Stimulated activated effector memory CD8-positive, alpha-beta T cell treated with anti-CD3 and anti-CD28 coated beads, Interleukin-12 subunit alpha, Interleukin-12 subunit beta, amount 100 ng/mL, for 72 hours (primary cell): ENCODE measurements around the gene TOX4.
"Not testable (repeated sequence)": the region's sequence is repeated elsewhere in the genome, so short reads cannot be mapped to it uniquely, and the experiment has no call there.

Experiments used
- ATAC-seq: fragments of 150-1000 bp; cut with Tn5 transposase; 2 replicates; pipeline ENCODE4 v1.10.0; 2021
- DNase-seq, 2 donors: peaks; one replicate each; pipeline ENCODE4 v3.0.0; 2021 to 2022; ENCODE audit warnings: low spot score in 2 of 2
- H3K27ac Mint-ChIP-seq: one replicate; pipeline ENCODE4 v1.8.0; 2022; ENCODE audit warnings: mild to moderate bottlenecking, mixed read lengths
- H3K36me3 Mint-ChIP-seq: one replicate; pipeline ENCODE4 v1.8.0; 2022; ENCODE audit warnings: mild to moderate bottlenecking, mixed read lengths
- H3K4me1 Mint-ChIP-seq: one replicate; pipeline ENCODE4 v1.8.0; 2022; ENCODE audit warnings: mixed read lengths
- H3K4me3 Mint-ChIP-seq: one replicate; pipeline ENCODE4 v1.8.0; 2022; ENCODE audit warnings: mild to moderate bottlenecking, mixed read lengths
- H3K9me3 Mint-ChIP-seq: one replicate; pipeline ENCODE4 v1.8.0; 2022; ENCODE audit warnings: mixed read lengths

TOX4 gene

GRCh38 chr14:21476925-21477681, at the start of gene TOX4, which contains the start of gene RAB2B:
TSS of gene TOX4 (plus strand) at chr14:21477195. CDS start at chr14:21477279, 84 bp downstream.
TSS of gene RAB2B (minus strand) at chr14:21476959. CDS start at chr14:21476872, 87 bp downstream.
- DNase-seq (peak; percentile 83 to 97), ATAC-seq (peak; percentile 99)
- Mint-ChIP-seq H3K4me3 (peak within 1 kb of the TSS; percentile 95), H3K9me3 (no peaks in the 10 kb centered on the region), H3K4me1 (peaks cover 28% of the 10 kb centered on the region), H3K36me3 (peaks cover 77% of the 10 kb centered on the region), H3K27ac (peak within 1 kb of the TSS; percentile 98)

- H3K9me3 Mint-ChIP-seq = no peaks in the 10 kb centered on the region
- DNase-seq = no peak
- H3K4me1 Mint-ChIP-seq = peaks cover 14% of the 10 kb centered on the region
- ATAC-seq = no peak
- no peak overlapping the region for H3K27ac Mint-ChIP-seq
- peaks cover 88% of the 10 kb centered on the region for H3K36me3 Mint-ChIP-seq
- H3K4me3 Mint-ChIP-seq = no peak overlapping the region
Measured at GRCh38 chr14:21428930-21429329, 48.1 kb upstream of the TOX4 start.

GRCh38 chr14:21431126-21431525, 45.9 kb upstream of the TOX4 start:
- Mint-ChIP-seq H3K9me3 (no peaks in the 10 kb centered on the region), H3K27ac (no peak overlapping the region), H3K4me1 (peaks cover 30% of the 10 kb centered on the region), H3K36me3 (peaks cover 77% of the 10 kb centered on the region), H3K4me3 (no peak overlapping the region)
- ATAC-seq = no peak
- no peak for DNase-seq

GRCh38 chr14:21436567-21437062, 40.4 kb upstream of the TOX4 start:
- peaks cover 23% of the 10 kb centered on the region for H3K36me3 Mint-ChIP-seq
- DNase-seq (no peak), ATAC-seq (no peak)
- peak overlapping the region; percentile 90 for H3K27ac Mint-ChIP-seq
- no peaks in the 10 kb centered on the region for H3K9me3 Mint-ChIP-seq
- H3K4me1 Mint-ChIP-seq = peaks cover 41% of the 10 kb centered on the region
- peak overlapping the region; percentile 82 for H3K4me3 Mint-ChIP-seq

GRCh38 chr14:21437063-21437901, 39.7 kb upstream of the TOX4 start:
- ATAC-seq = peak; percentile 99
- peaks cover 45% of the 10 kb centered on the region for H3K4me1 Mint-ChIP-seq

GRCh38 chr14:21440859-21441258, 36.1 kb upstream of the TOX4 start:
- Mint-ChIP-seq H3K36me3 (peaks cover 26% of the 10 kb centered on the region), H3K4me1 (peaks cover 37% of the 10 kb centered on the region), H3K9me3 (no peaks in the 10 kb centered on the region), H3K4me3 (no peak overlapping the region), H3K27ac (no peak overlapping the region)
- ATAC-seq = no peak
- no peak for DNase-seq

More at GRCh38 chr14:21437063-21437901, 39.7 kb upstream of the TOX4 start:
- H3K36me3 Mint-ChIP-seq = peaks cover 26% of the 10 kb centered on the region
- H3K4me3 Mint-ChIP-seq = peak overlapping the region; percentile 82
- no peaks in the 10 kb centered on the region for H3K9me3 Mint-ChIP-seq
- peak overlapping the region; percentile 90 for H3K27ac Mint-ChIP-seq
- DNase-seq = peak; percentile 98 to 100

- DNase-seq, H3K27ac Mint-ChIP-seq, ATAC-seq, H3K4me3 Mint-ChIP-seq, H3K9me3 Mint-ChIP-seq: not testable (repeated sequence)
- peaks cover 40% of the 10 kb centered on the region for H3K4me1 Mint-ChIP-seq
- H3K36me3 Mint-ChIP-seq = peaks cover 31% of the 10 kb centered on the region
Measured at GRCh38 chr14:21442657-21443056, 34.3 kb upstream of the TOX4 start.

GRCh38 chr14:21449899-21450216, 27.1 kb upstream of the TOX4 start:
- ATAC-seq (no peak), DNase-seq (no peak)
- peak overlapping the region; percentile 64 for H3K27ac Mint-ChIP-seq
- peak overlapping the region; percentile 34 for H3K4me3 Mint-ChIP-seq
- peaks cover 61% of the 10 kb centered on the region for H3K36me3 Mint-ChIP-seq
- H3K9me3 Mint-ChIP-seq = no peaks in the 10 kb centered on the region
- peaks cover 52% of the 10 kb centered on the region for H3K4me1 Mint-ChIP-seq

GRCh38 chr14:21454843-21455544, 22.0 kb upstream of the TOX4 start:
- no peak for DNase-seq
- H3K9me3 Mint-ChIP-seq = no peaks in the 10 kb centered on the region
- H3K27ac Mint-ChIP-seq = peak overlapping the region; percentile 98
- peak overlapping the region; percentile 90 for H3K4me3 Mint-ChIP-seq
- H3K36me3 Mint-ChIP-seq = peaks cover 76% of the 10 kb centered on the region
- peaks cover 28% of the 10 kb centered on the region for H3K4me1 Mint-ChIP-seq
- ATAC-seq = no peak

GRCh38 chr14:21455592-21455911, 21.4 kb upstream of the TOX4 start:
- Mint-ChIP-seq H3K36me3 (peaks cover 76% of the 10 kb centered on the region), H3K27ac (peak overlapping the region; percentile 98), H3K4me1 (peaks cover 22% of the 10 kb centered on the region), H3K9me3 (no peaks in the 10 kb centered on the region), H3K4me3 (peak overlapping the region; percentile 90)
- ATAC-seq (peak; percentile 39), DNase-seq (no peak)

GRCh38 chr14:21455912-21456667, 20.9 kb upstream of the TOX4 start, which contains the start of gene CHD8:
TSS of gene CHD8 (minus strand) at chr14:21456123. CDS start at chr14:21431643, 24,480 bp downstream.
- H3K9me3 Mint-ChIP-seq = no peaks in the 10 kb centered on the region
- H3K4me3 Mint-ChIP-seq = peak within 1 kb of the TSS; percentile 90
- ATAC-seq (peak; percentile 99), DNase-seq (peak; percentile 95 to 99)
- peak within 1 kb of the TSS; percentile 98 for H3K27ac Mint-ChIP-seq
- peaks cover 76% of the 10 kb centered on the region for H3K36me3 Mint-ChIP-seq
- peaks cover 21% of the 10 kb centered on the region for H3K4me1 Mint-ChIP-seq

- DNase-seq = no peak
- Mint-ChIP-seq H3K4me1 (peaks cover 5% of the 10 kb centered on the region), H3K9me3 (no peaks in the 10 kb centered on the region), H3K4me3 (no peak overlapping the region), H3K36me3 (peaks cover 93% of the 10 kb centered on the region), H3K27ac (no peak overlapping the region)
- ATAC-seq = no peak
Measured at GRCh38 chr14:21467616-21468015, 9.4 kb upstream of the TOX4 start.

GRCh38 chr14:21475767-21476522, 1.1 kb upstream of the TOX4 start:
- Mint-ChIP-seq H3K27ac (peak overlapping the region; percentile 98), H3K4me3 (peak overlapping the region; percentile 95), H3K4me1 (peaks cover 23% of the 10 kb centered on the region), H3K36me3 (peaks cover 77% of the 10 kb centered on the region), H3K9me3 (no peaks in the 10 kb centered on the region)
- ATAC-seq = no peak
- no peak for DNase-seq

GRCh38 chr14:21476523-21476924, 471 bp upstream of the TOX4 start:
- Mint-ChIP-seq H3K9me3 (no peaks in the 10 kb centered on the region), H3K4me1 (peaks cover 24% of the 10 kb centered on the region), H3K27ac (peak overlapping the region; percentile 98), H3K36me3 (peaks cover 77% of the 10 kb centered on the region), H3K4me3 (peak overlapping the region; percentile 95)
- ATAC-seq (peak; percentile 64), DNase-seq (peak; percentile 54 to 89)
